ENCODE measurements around the gene KDM4C.

GRCh38 chr9:6870650-6871477 lies 113.1 kb downstream of the KDM4C start:
- TF ChIP-seq CTCF (IDR thresholded peaks at IDR 0.05; ENCODE audit: low read length), result no peak
- no peak for TF ChIP-seq EZH2 (IDR thresholded peaks at IDR 0.05; ENCODE audit: borderline replicate concordance, low read length)
